Left renal cortex interstitium (tissue), 4 donors: ENCODE measurements around the gene CDC14A. TPM values are rescaled to one million over a fixed set of nuclear protein-coding genes. Genes with fewer than 3 reads are reported as not detected.

Experiments
- DNase-seq, 4 donors: peaks; one replicate each; pipeline ENCODE4 v3.0.0-alpha.2; 2013; ENCODE audit warnings: low read depth in 4 of 4, low spot score in 2 of 4, missing footprints in 1 of 4
- polyA plus RNA-seq, 4 donors: library from polyadenylated mRNA; unstranded; fragments of 120-200 nt; gene quantifications; one replicate each; pipeline ENCODE4 v1.2.1, GENCODE V29; 2013; ENCODE audit not compliant: insufficient read length in 4 of 4

The CDC14A gene
- polyA plus RNA-seq, 4 donors: 25.7 to 34.2 (median 28.9) TPM

DNA sequence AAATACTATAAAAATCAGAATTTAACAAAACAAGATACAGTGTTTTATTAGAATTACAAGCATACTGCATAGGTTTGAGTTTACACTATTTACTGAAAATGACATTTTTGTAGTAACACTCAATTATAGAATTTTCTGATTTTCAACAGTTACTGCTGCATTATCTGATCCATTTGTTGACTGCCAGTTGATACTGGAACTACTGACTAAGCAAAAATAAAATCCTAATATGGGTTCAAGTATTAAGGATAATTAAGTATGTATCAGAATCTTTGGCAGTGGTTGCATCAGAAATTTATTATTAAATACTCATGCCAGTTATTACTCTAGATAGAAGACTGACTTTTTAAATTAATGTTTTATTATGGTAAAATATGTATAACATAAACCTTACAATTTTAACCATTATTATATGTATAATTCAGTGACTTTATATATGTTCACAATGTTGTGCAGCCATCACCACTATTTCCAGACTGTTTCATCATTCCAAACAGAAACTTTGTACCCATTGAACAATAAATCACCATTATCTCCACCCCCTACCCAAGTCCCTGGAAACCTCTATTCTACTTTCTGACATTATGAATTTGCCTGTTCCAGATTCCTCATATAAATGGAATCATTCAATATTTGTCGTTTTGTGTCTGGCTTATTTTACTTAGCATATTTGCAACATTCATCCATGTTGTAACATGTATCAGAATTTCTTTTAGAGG, 127.5 kb downstream of the CDC14A start:
- DNase-seq: no peak

- no peak for DNase-seq
Observed at GRCh38 chr1:100481303-100481702, 129.0 kb downstream of the CDC14A start.

- no peak for DNase-seq
Observed at GRCh38 chr1:100482167-100482566, 129.9 kb downstream of the CDC14A start.

GRCh38 chr1:100482748-100483147, 130.4 kb downstream of the CDC14A start:
- DNase-seq: no peak

DNA sequence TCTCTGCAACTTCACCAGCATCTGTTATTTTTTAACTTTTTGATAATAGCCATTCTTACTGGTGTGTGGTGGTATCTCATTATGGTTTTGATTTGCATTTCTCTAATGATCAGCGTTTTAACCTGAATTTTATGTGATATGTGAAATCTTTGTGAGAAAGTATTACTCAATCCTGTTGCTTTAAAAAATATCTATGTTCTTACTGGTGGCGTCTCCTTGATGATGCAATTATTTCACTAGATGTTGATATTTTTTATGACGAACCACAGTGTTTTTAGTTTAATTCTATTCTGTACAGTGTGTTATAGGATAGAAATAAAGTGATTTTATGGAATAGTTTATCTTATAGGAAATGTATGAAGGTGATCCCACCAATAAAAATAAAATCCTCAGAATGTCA, 130.9 kb downstream of the CDC14A start:
- no peak for DNase-seq

DNA sequence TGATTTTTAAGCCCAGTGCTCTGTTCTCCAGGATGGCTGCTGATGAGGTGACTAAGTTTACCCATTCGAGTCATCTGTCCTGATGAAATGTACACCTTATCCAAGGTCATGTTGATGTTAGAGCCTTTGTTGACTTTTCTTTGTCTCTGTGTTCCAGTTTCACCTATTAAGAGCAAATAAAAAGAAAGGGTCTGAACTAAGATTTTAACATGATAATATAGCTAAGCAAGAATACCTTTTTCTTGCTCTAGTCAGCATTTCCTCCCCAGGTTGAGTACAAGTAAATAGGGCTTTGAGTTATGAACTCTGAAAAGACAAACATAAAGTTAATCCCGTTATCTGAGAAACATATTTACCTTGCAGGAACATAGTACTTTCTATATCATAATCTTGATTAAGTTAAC, 133.6 kb downstream of the CDC14A start:
- DNase-seq: no peak

GRCh38 chr1:100494393-100495084, 142.2 kb downstream of the CDC14A start:
- DNase-seq: no peak

- DNase-seq: no peak
Observed at GRCh38 chr1:100496896-100497295, 144.6 kb downstream of the CDC14A start.

GRCh38 chr1:100497796-100498195, 145.5 kb downstream of the CDC14A start:
- no peak for DNase-seq

DNA sequence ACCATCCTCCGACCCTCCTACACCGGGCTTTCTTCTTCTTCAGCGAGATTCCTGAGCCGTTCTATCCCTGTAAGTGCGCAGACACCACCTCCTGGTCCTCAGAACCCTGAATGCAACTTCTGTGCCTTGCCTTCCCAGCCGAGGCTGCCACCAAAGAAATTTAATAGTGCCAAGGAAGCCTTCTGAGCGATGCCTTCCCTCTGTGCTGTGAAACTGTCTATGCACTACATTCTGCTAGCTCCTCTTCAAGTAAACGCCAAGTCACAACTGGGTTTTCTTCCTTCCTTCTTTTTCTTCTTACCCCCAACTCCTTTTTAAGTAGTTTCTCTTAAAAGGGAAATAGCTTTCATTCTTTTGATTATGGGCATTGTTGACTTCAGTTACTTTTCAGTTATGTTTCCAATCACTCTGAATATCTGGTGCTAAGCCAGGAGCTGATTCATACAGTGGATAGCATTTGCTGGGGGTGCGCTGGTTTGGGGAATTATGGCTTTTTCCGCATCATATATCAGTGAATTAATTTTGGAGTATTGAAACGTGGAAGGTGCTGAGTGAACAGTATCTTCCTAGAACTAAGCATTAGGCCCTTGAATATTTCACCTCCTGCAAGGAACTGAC, 147.0 kb downstream of the CDC14A start:
- DNase-seq: no peak

- no peak for DNase-seq
Observed at GRCh38 chr1:100502052-100502792, 149.9 kb downstream of the CDC14A start.

DNA sequence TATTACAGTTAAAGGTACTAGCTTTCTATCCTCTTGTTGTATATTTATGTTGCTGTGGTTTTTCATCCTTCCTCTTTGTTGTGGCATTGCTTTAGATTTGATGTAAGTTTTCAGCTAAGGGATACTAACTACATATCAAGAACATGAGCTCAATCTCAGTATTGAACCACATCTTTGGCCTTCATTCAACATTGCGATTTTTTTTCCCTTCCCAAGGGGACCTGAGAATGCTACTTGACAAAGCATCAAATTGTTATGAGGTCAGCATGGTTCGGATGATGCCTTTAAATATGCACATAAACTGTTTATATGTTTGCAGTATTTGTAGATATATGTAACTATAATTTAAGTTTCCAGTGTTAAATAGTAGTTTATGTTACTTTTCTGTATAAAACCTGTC, 153.9 kb downstream of the CDC14A start:
- no peak for DNase-seq

- DNase-seq: no peak
Observed at GRCh38 chr1:100510451-100510850, 158.1 kb downstream of the CDC14A start.

GRCh38 chr1:100511058-100511457, 158.8 kb downstream of the CDC14A start:
- no peak for DNase-seq

DNA sequence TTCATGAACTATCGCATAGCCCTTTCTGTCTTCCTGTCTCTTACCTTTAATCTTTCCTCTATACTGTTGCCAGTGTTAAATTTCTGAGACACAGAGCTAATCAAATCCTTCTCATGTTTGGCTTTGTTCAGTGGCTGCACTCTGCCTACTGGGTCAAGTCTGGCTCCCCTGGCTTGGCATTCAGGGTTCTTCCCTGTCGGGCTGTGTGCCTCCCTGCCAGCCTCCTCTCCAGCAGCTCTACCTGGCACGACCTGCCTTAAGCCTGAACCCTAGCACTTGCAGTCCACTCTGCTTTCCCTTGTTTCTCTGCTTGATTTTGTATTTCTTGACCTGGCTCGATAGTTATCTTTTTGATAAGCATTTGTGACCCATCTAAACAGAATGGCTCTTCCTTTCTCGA, 159.5 kb downstream of the CDC14A start:
- no peak for DNase-seq

DNA sequence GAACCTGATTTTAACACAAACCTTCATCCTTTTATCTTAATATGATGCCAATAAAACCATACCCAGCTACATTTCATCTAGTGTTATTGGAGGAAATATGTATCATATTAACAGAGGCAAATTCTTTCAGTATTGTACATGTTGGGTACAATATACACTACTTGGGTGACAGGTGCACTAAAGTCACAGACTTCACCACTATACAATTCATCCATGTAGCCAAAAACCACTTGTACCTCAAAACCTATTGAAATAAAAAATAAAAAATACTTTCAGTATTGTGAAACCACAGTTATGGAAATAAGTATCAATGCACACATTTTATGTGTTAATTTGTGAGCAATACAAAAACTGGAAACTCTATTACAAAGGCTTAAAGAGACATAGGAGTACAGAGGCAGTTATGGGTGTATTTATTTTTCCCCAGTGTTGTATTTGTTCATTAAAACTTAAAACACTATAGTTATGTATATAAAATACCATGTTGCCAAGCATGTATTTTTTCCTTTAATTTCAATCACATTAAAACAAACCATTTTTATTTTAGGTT, 160.6 kb downstream of the CDC14A start:
- DNase-seq: no peak

- no peak for DNase-seq
Observed at GRCh38 chr1:100516857-100517256, 164.6 kb downstream of the CDC14A start.

DNA sequence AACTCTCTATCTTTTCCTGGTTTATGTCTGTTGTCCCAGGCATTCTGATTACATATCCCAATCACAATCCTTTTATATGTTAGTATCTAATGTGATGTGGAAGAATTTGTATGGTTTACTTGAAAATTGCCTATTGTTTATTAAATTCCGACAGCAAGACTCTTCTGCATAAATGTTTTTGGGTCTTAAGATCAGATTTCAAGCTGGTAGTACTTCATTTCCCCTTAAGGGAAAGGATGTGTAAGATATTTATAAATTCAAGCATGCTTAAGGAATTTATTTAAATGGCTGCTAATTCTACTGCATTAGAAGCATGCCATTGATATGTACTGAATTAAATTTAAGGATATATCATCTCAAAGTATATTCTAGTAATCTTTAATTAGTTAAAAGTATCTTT, 165.2 kb downstream of the CDC14A start:
- DNase-seq: no peak

GRCh38 chr1:100518023-100518422, 165.7 kb downstream of the CDC14A start:
- DNase-seq: no peak

DNA sequence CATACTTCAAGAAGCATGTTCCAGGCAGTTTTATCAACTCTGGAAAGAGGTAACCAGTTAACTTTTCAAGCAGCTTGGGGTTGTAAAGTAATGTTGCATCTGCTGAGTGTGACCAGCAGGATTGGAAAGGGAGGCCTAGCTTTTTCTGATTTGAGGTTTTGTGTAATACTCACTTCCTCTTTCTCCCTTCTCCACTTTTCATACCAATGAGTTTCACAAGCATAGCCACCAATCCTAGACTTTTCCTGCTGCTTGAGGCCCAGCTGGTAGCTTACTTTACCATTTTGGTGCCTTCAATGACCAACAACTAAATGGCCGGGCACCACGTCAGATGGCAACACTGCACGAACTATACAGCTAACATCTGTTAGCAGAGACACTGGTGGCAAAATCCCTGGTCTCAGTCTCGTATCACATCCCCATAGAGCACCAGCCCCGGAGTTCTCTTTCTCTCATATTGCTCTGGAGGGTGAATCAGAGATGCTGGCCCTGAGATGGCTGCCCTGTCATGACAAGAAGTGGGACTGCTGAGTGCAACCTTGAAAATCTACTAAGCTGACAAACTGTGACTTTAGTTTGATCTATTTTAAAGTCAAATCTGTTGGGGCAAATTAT, 170.8 kb downstream of the CDC14A start:
- no peak for DNase-seq
